ENCODE data around the gene ADGRF4.

DNA sequence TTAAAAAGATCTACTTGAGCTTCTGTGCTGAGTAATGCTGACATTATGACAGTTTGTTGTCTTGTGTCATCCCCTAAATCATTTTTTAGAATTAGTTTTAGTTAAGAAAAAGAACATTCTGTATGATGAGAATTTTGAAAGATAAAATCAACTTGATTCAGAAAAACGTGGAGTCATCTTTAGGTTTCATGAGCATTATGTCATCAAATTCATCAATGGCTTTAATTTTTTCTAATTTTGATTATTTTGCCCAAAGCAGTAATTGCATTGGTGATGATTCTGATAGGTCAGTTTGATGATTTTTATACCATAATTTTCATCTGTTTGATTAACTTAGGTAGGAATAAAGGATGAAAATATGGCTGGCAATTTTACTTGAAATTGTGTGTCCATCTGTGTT, 26.6 kb upstream of the ADGRF4 start:
- TF ChIP-seq FOXP2 (optimal IDR thresholded peaks at IDR 0.05; ENCODE audit: control extremely low read depth, extremely low read length, insufficient read depth) = no peak
- no peak for TF ChIP-seq EZH2 (IDR thresholded peaks at IDR 0.05)
- no peak for TF ChIP-seq POLR2AphosphoS5 (IDR thresholded peaks at IDR 0.05; ENCODE audit: borderline replicate concordance, low read depth, low read length)
